Thyroid gland (tissue), 4 donors: Measurements from ENCODE around the gene DDX24.

Source experiments
- POLR2A ChIP-seq, 2 donors: fragments of 450-650 bp; IDR thresholded peaks; one replicate each; pipeline ENCODE4 v1.6.1; 2017; ENCODE audit warnings: antibody characterized with exemption in 2 of 2, mild to moderate bottlenecking in 2 of 2, moderate library complexity in 1 of 2
- TF ChIP-seq, protein P1 (sequence below), 6 experiments: fragments of 200-600 bp in 3 of 6; fragments of 450-650 bp in 3 of 6; sonication (generic) in 3 of 6; IDR thresholded peaks; one replicate each; pipeline ENCODE4 v1.5.1; 2016 to 2019; ENCODE audit warnings: antibody characterized with exemption in 6 of 6, mild to moderate bottlenecking in 2 of 6, inconsistent platforms in 1 of 6, moderate library complexity in 1 of 6

- TF ChIP-seq, protein P1, sequence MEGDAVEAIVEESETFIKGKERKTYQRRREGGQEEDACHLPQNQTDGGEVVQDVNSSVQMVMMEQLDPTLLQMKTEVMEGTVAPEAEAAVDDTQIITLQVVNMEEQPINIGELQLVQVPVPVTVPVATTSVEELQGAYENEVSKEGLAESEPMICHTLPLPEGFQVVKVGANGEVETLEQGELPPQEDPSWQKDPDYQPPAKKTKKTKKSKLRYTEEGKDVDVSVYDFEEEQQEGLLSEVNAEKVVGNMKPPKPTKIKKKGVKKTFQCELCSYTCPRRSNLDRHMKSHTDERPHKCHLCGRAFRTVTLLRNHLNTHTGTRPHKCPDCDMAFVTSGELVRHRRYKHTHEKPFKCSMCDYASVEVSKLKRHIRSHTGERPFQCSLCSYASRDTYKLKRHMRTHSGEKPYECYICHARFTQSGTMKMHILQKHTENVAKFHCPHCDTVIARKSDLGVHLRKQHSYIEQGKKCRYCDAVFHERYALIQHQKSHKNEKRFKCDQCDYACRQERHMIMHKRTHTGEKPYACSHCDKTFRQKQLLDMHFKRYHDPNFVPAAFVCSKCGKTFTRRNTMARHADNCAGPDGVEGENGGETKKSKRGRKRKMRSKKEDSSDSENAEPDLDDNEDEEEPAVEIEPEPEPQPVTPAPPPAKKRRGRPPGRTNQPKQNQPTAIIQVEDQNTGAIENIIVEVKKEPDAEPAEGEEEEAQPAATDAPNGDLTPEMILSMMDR (IDR thresholded peaks at IDR 0.05): no peak
- TF ChIP-seq POLR2A (IDR thresholded peaks at IDR 0.05): no peak
These were observed 77.0 kb downstream of the DDX24 start for GRCh38 chr14:94004015-94004414.
